HG03565 (cell line): ENCODE measurements around the gene ANXA2R.

Source experiments
- ATAC-seq: cut with Tn5 transposase; IDR thresholded peaks from one replicate; pipeline ENCODE4 v1.9.1; 2021; ENCODE audit warnings: mild to moderate bottlenecking, moderate library complexity; ENCODE audit not compliant: unreplicated experiment

Gene ANXA2R

GRCh38 chr5:43001748-43002147 lies 38.4 kb downstream of the ANXA2R start:
- ATAC-seq = no peak

DNA sequence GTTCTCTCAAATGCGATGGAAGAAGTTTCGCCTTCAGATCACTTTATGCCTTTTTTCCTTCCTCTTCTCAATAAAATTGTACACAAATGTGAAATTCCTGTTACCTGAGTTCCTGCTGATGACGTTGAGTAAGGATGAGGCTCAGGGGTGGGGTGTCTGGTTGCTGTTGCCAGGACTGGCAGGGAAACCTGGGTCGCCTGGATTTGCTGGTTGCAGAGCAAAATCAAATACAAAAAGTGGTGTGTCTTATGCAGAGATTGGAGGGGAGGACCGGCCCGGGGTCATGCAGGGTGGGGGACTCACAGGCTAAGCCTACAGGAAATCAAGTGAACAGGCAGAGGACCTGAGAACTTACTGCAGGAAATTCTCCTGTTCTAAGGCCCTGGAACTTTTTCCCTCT lies 39.2 kb downstream of the ANXA2R start:
- ATAC-seq = no peak

DNA sequence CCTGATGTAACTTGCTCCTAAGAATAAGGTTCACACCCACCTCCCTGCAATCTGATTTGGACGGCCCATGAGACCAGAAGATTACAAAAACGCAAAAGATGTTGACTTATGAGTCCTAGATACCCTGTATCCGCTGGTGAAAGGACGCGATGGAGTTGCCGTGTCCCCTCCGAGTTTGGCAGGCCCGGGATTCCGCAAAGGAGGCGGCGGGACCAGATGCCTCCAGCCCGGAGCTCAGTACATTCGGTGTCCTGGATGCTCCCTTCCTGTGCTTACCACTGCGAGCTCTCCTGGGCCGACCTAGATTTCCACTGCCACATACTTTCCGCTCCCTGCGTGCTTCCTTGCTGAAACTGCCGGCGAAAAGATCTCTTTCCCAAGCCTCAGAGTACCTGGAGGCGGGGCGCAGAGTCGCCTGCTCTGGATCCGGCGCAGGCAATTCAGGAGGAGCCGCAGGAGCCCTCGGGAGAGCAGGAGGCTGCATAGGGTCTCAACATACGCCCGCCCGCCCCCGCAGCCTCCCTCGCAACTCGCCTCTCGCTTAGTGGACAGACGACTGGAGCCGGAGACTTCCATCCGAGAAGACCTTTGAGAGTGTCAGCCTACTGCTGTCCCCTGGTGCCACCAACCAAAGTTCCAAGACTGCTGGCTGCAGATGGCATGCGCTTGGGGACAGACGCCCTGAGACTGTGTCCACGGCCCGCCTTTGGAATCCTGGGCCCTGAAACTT lies 39.8 kb downstream of the ANXA2R start:
- ATAC-seq = no peak

GRCh38 chr5:42995360-42995751 lies 44.8 kb downstream of the ANXA2R start:
- no peak for ATAC-seq

DNA sequence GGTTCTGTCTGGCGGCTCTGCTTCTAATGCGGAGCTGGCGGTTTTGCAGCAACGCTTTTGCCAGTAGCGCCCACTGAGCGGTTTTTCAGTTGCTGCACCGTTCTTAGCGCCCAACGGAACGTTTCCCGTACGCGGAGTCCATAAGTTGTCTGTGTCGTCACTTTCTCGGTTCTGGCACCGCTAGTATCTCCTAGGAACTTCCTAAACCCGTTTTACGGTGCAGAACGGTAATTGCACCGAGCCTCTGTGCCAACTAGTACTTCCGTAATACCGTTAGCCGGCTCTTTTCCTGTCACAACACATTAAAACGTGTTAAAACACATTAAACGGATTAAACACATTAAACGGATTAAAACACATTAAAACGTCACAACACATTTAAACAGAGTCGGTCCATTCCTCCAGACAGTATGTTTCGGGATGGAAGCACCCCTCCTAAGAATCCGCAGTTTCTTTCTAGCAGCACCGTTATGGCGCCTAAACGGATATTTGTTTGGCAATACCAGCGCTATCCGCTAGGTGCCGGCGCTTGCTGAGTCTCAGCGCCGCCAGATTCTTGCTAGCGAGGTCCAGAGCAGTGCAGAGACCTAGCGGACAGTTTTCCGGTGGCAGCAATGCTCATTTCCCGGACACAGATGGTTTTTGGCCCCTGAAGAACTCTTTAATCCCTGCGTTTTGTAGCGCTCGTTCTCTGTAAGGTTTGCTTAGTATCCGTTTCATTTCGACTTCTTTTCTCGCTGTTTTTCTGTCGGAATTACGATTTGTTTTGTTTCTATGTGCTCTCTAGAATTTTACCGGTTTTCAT lies 45.4 kb downstream of the ANXA2R start:
- ATAC-seq = peak; percentile 50

GRCh38 chr5:42994246-42994554 lies 45.9 kb downstream of the ANXA2R start:
- ATAC-seq = no peak

- ATAC-seq = no peak
Measured at GRCh38 chr5:42993516-42994245, 46.4 kb downstream of the ANXA2R start.

DNA sequence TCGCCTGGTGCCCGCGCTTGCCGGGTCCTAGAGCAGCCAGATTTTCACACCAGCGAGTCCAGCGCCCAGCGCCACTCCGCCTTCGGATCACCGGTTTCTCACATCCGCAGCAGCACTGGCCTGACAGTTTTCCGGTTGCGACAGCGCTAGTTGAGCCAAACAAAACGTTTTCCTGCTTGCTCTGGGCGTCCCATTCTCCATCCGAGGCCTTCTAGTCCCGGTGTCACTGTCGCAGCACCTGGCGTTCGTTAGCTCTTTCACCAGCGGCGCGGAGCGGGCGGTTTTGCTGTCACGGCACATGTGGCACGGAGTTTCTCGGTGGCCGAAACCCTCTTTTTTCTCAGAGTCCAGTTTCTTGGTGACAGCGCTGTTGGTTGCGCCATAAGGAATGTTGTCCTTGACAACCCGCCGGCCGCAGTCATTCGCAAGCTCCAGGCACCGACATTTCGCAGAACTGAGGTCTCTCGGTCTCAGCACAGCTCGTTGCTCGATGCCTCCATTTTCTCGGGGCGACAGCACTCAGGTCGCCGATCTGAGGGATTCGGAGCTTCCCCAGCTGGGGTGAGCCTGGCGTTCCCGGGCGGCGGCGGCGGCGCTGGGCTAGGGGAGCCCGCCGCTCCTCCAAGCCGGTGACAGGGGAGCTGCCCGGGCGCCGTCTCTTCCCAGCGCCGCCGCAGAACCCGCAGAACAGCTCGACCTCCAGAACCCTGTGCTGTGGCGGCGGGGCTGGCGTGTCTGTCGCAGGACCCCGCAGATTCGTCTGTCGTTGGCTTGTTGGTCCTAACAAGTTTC lies 47.8 kb downstream of the ANXA2R start:
- ATAC-seq = peak; percentile 28

DNA sequence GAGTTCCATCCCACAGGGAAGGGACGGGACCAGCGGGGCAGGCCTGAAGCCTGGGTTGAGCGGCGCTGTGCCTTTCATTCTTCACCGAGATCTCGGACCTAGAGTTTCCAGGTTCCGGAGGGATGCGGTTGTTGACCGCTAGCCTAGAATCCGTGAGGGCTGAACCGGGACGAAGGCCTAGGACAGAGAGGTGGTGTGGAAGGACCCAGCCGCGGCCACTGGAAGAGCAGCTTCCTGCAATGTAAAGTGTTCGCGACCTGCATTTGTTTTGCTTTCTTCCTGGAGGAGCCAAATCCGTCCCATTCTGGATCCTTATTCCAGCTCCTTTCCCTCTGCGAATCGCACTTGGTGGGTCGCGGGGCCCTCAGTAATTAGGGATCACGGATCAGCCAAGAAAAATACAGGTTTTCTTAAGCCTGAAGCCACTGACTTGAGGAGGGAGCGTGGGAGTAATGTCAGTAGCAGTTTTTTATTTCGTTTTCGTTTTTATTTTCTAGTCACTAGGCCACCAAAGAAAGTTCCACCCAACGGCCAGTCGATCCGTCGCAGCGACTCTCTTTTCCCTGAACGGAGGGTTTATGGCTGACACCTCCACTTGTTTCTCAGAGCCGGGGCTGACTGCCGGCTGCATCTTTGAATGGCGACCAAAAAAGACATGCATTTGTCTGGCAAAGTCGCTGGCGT lies 48.6 kb downstream of the ANXA2R start:
- peak; percentile 23 for ATAC-seq

DNA sequence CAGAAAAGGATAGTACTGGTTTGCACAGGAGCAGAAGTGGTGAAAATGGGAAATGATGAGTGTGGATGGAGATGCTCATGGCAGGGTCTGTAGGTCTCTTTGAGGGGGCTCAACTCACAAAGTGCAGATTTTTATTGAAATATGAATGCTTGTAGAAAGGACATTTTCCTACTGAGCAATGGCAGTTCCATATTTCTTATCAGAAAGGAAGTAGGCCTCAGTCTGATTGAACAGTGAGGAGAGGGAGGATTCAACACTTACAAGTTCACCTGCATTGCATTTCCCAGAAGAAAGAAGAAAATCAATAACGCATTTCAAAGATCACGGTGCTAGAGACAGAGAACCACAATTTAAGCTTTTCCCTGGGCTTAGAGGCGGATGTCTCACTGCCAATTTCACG lies 49.2 kb downstream of the ANXA2R start:
- no peak for ATAC-seq
